Germinal center (tissue), 1 donor: ENCODE results near the gene FGF19.

ENCODE experiments used
- DNase-seq: peaks from one replicate; pipeline ENCODE4 v3.0.0; 2012; ENCODE audit warnings: mixed read lengths, low spot score

Gene FGF19

GRCh38 chr11:69718147-69718546, 14.3 kb upstream of the FGF19 start:
- peak; percentile 88 for DNase-seq

GRCh38 chr11:69716891-69717747, 13.3 kb upstream of the FGF19 start:
- DNase-seq, result no peak

- DNase-seq, result no peak
Observed at GRCh38 chr11:69716099-69716498, 12.3 kb upstream of the FGF19 start.

GRCh38 chr11:69715446-69715845, 11.6 kb upstream of the FGF19 start:
- no peak for DNase-seq

GRCh38 chr11:69711822-69712801, 8.3 kb upstream of the FGF19 start:
- no peak for DNase-seq

DNA sequence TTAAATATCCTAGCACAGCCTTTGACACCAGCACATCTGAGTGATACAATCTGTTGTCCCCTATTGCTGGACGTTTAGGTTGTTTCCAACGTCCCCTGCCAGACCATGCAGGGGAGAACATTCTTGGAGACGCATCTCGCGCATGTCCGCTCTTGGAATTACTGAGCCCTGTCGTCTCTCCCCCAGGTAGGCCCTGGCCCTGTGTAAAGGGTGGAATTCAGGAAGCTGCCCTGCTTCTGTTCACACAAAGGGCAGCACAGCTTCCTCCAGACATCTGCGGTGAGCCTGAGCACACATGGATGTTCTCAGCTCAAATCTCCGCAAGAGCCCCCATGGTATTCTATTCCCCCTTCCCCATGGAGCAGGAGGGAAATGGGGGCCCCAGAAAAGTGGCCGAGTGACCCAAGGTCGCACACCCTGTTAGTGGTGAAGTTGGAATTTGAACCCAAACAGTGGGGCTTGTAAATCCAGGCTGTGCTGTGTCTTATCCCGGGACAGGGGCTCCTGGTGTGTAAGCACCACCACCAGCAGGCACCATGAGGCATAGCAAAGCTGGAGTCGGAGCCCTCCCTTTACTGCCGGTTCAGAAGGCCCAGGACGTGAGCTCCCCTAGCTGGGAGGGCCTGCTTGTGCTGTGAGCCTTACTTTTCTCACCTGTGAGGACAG, 5.0 kb upstream of the FGF19 start:
- DNase-seq, result no peak

DNA sequence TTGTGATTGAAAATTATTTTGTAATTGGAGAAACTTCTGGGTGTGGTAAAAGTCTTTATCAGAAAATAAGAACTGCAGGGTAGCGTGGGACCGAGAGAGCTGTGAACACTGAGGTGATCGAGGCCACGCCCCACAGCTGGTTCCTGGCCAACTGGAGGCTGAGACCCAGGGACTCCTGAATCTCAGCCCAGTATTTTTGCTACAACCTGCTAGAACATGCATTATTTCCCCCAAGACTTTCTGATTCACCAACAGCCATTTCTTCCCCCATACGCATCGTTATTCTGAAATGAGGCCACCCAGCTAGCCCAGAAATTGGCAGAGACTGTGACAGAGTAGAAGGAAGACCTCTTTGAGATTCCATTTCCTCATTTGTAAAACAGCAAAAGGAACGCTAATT, 3.4 kb upstream of the FGF19 start:
- DNase-seq, result no peak

GRCh38 chr11:69705901-69706787, 2.3 kb upstream of the FGF19 start:
- DNase-seq, result no peak

GRCh38 chr11:69705351-69705811, 1.6 kb upstream of the FGF19 start:
- no peak for DNase-seq

GRCh38 chr11:69704508-69705253, 859 bp upstream of the FGF19 start:
- no peak for DNase-seq

DNA sequence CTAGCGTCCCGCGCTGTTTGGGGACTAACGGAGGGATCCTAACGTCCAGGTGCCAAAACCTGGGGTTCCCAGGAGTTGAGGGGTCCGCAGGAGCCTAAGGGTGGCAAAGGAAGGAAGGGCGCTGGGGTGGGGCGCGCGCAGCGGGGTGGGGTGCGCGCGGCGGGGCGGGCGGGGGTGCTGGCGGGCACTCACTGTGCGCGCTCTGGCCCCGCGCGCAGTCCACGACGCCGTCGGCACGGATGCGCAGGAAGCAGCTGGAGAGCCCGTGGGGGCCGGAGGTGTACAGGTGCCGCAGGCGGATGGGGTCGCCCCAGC, 412 bp downstream of the FGF19 start:
- DNase-seq, result no peak

DNA sequence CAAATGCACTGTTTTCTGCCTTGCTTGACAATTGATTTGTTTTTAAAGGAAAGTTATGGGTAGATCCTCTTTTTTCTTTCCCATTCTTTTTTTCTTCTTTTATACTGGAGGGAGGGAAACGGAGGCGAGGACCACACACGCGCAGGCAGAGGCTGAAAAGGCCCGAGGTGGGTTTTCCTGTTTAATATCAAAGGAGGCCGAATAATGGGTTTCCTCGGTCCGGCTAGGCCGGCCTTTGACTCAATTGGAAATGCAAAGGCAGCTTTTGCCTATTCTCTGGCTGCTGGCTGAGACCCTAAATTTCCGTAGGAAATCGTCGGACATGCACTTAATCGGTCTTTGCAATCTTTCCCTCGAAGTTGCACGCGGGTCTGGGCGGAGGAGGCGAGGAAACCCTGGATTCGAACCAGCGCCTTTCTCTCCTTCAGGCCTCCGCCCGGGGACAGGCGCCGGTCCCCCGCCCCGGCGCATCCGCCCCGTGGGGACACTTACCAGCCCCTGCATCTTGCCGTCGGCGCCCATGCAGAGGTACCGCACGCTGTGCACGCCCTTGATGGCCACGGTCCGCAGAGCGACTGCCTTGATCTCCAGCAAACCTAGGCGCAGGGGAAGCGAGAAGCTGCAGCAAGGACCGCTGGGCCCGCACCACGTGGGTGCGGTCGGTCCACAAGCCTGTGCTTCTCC, 911 bp downstream of the FGF19 start:
- no peak for DNase-seq

GRCh38 chr11:69702239-69702691, 1.6 kb downstream of the FGF19 start:
- DNase-seq, result no peak

DNA sequence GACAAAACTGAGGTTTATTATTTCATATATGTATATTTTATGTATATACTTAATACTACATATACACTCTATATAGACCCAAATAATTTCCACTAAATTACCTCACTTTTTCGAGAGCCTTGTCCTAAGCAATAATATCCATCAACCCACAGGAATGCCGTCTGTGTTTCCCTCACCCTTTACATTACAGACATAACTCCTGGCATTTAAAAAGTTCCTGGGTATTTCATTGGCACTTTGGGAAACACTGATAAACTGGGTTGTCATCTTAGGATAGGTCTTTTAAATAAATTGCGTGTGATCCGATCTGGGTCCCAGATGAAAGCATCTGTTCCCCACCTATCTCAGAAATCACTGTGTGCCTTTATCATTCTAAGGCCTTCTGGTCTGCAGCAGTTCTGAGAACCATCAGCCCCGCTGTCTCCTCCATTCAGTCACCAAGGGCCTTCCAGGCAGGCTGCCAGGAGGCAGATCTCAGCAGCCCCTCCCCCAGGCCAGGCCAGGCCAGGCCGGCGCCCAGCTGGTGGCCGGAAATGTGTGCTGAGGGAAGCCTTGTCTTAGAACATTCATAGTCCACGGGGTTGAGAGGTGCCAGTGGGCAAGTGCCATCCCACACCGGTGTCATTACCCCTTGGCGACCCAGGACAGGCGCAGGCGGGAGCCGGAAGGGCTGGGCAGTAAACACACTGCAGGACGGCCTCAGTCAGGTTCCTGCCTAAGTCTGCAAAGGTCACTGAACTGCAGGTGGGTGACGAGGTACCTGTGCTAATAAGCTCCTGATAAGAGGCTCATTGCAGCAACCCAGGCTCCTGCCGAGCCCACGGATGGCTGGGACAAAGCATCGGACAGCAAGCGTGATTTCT, 3.3 kb downstream of the FGF19 start:
- no peak for DNase-seq

DNA sequence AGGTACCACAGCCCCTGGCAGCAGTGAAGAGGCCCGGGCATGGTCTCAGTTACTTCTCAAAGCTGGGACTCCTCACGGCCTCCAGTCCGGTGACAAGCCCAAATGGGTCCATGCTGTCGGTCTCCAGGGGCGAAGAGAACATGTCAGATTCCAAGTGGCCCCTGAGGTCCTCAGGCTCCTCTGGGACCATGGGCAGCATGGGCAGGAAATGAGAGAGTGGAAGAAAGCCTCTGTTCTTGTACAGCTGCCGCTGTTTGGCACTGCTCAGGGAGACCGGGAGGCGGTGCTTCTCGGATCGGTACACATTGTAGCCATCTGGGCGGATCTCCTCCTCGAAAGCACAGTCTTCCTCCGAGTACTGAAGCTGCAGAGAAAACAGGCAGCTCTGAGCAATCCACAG, 4.6 kb downstream of the FGF19 start:
- no peak for DNase-seq

GRCh38 chr11:69698362-69698761, 5.5 kb downstream of the FGF19 start:
- DNase-seq, result no peak

GRCh38 chr11:69697861-69698260, 6.0 kb downstream of the FGF19 start:
- no peak for DNase-seq

GRCh38 chr11:69697469-69697843, 6.4 kb downstream of the FGF19 start:
- no peak for DNase-seq
